Measurements from ENCODE around the gene TAS2R39. TPM values are rescaled to one million over a fixed set of nuclear protein-coding genes. Genes with fewer than 3 reads are reported as not detected.
"Not testable (repeated sequence)": the region's sequence is repeated elsewhere in the genome, so short reads cannot be mapped to it uniquely, and the experiment has no call there.

Gene TAS2R39
- total RNA-seq, 1 donor from 2014 or later, result not detected

DNA sequence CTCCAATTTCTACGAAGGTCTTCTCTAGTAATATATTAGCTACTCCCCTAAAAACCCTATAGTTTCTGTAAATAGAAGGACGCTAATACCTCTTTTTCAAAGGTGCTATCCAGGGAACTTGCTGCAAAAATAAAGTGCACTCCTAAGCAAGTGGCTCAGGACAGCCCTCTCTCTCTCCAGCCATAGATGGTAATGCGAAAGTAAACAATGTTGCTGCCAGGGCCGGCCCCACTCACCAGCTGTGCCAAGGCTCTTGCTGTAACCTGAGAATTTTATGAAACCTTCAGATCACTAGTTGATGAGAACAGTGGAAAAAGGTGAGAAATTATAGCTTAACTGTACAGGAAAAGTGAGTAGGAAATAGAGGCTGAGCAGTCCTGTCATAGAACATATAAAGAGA, 10.9 kb upstream of the TAS2R39 start:
- intact Hi-C loops (cut with DNase I), result no loop called here
- peak; percentile 87 to 90 for ATAC-seq
- no peaks in the 10 kb centered on the region for H3K4me1 ChIP-seq

GRCh38 chr7:143176128-143176527, 7.1 kb upstream of the TAS2R39 start:
- no peak for DNase-seq
- Histone ChIP-seq H3K9me3 (peaks cover 10% of the 10 kb centered on the region), H3K27ac (no peak overlapping the region), H3K4me3 (no peak overlapping the region), H3K4me1 (no peaks in the 10 kb centered on the region), H3K36me3 (no peaks in the 10 kb centered on the region), H3K27me3 (ENCODE audit: low read depth) (no peaks in the 10 kb centered on the region)
- intact Hi-C loops (cut with DNase I), result no loop called here
- TF ChIP-seq, protein P1, sequence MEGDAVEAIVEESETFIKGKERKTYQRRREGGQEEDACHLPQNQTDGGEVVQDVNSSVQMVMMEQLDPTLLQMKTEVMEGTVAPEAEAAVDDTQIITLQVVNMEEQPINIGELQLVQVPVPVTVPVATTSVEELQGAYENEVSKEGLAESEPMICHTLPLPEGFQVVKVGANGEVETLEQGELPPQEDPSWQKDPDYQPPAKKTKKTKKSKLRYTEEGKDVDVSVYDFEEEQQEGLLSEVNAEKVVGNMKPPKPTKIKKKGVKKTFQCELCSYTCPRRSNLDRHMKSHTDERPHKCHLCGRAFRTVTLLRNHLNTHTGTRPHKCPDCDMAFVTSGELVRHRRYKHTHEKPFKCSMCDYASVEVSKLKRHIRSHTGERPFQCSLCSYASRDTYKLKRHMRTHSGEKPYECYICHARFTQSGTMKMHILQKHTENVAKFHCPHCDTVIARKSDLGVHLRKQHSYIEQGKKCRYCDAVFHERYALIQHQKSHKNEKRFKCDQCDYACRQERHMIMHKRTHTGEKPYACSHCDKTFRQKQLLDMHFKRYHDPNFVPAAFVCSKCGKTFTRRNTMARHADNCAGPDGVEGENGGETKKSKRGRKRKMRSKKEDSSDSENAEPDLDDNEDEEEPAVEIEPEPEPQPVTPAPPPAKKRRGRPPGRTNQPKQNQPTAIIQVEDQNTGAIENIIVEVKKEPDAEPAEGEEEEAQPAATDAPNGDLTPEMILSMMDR (IDR thresholded peaks at IDR 0.05), result no peak
- no peak for ATAC-seq

More for the DNA sequence above, 10.9 kb upstream of the TAS2R39 start:
- no peak overlapping the region for H3K27ac ChIP-seq
- H3K36me3 ChIP-seq, result no peaks in the 10 kb centered on the region
- TF ChIP-seq, protein P1 (IDR thresholded peaks at IDR 0.05), result no peak
- H3K9me3 ChIP-seq, result peaks cover 6% of the 10 kb centered on the region
- H3K27me3 ChIP-seq (ENCODE audit: low read depth), result no peaks in the 10 kb centered on the region
- peak; percentile 77 for DNase-seq
- H3K4me3 ChIP-seq, result no peak overlapping the region

- intact Hi-C loops (cut with DNase I), result no loop called here
- H3K27me3 ChIP-seq (ENCODE audit: low read depth), result no peaks in the 10 kb centered on the region
- H3K36me3 ChIP-seq, result no peaks in the 10 kb centered on the region
- no peak overlapping the region for H3K27ac ChIP-seq
- TF ChIP-seq, protein P1 (IDR thresholded peaks at IDR 0.05), result no peak
- no peaks in the 10 kb centered on the region for H3K4me1 ChIP-seq
- DNase-seq (no peak), ATAC-seq (no peak)
- no peak overlapping the region for H3K4me3 ChIP-seq
- H3K9me3 ChIP-seq, result peaks cover 10% of the 10 kb centered on the region
Observed at GRCh38 chr7:143177374-143178119, 5.7 kb upstream of the TAS2R39 start.

- H3K36me3 ChIP-seq; H3K4me1 ChIP-seq; ATAC-seq; H3K4me3 ChIP-seq; H3K27ac ChIP-seq; intact Hi-C loops (cut with DNase I); H3K27me3 ChIP-seq (ENCODE audit: low read depth); DNase-seq: not testable (repeated sequence)
- peaks cover 10% of the 10 kb centered on the region for H3K9me3 ChIP-seq
Observed at GRCh38 chr7:143180771-143181170, 2.4 kb upstream of the TAS2R39 start.

DNA sequence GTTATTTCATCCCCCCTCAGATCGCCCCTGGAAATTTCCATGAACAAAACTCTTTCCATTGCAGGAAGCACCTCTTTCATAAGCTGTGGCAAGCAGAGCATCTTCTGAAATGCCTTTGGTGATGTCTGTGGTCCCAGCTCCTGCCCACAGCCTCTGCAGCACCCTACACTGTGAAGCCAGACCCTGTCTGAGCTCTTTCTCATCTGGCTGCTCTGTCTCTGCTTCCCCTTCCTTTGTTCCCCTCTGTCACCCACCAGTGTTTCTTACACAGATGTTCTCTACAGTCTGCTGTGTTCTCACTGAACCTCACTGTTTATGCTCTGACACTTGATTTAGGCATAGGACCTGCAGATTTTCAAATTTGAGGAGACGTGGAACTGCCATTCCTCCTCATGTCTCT, 1.9 kb upstream of the TAS2R39 start:
- TF ChIP-seq, protein P1 (IDR thresholded peaks at IDR 0.05), result no peak
- H3K36me3 ChIP-seq, result no peaks in the 10 kb centered on the region
- H3K4me3 ChIP-seq, result no peak overlapping the region
- no peaks in the 10 kb centered on the region for H3K27me3 ChIP-seq (ENCODE audit: low read depth)
- no peaks in the 10 kb centered on the region for H3K4me1 ChIP-seq
- no peak for DNase-seq
- intact Hi-C loops (cut with DNase I), result no loop called here
- H3K9me3 ChIP-seq, result peaks cover 10% of the 10 kb centered on the region
- no peak for ATAC-seq
- no peak overlapping the region for H3K27ac ChIP-seq

DNA sequence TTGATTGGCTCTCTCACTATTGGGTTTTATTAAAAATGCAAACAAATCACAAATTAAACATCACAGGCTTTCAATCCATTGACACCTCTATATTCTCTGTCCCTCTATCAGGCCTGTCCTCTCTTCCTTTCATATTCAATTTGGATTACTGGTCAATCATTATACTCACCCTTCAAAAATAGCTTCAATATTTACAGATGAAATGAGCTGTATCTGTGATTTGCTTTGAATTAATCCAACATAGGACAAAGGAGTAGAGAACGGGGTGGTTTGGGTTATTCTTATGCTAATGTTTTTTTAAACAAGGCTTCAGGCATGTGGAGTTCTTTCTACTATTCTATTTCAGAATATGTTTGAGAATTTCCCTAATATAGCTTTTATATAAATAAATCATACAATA, 2.3 kb downstream of the TAS2R39 start:
- no peaks in the 10 kb centered on the region for H3K27me3 ChIP-seq (ENCODE audit: low read depth)
- no peak overlapping the region for H3K4me3 ChIP-seq
- TF ChIP-seq, protein P1 (IDR thresholded peaks at IDR 0.05), result no peak
- H3K27ac ChIP-seq, result no peak overlapping the region
- H3K36me3 ChIP-seq, result no peaks in the 10 kb centered on the region
- ATAC-seq (no peak), DNase-seq (no peak)
- intact Hi-C loops (cut with DNase I), result no loop called here
- H3K9me3 ChIP-seq, result no peaks in the 10 kb centered on the region
- no peaks in the 10 kb centered on the region for H3K4me1 ChIP-seq
